Chondrocyte (in vitro differentiated cells): ENCODE results near the gene CREB1. TPM values are rescaled to one million over a fixed set of nuclear protein-coding genes. Genes with fewer than 3 reads are reported as not detected.

ENCODE experiments used
- DNase-seq: peaks from one replicate; pipeline ENCODE4 v3.0.0; 2021; ENCODE audit warnings: mixed read lengths, low spot score
- H3K27ac Mint-ChIP-seq: one replicate; pipeline ENCODE4 v1.8.0; 2021; ENCODE audit warnings: mild to moderate bottlenecking, moderate library complexity, mixed read lengths; ENCODE audit not compliant: unreplicated experiment
- H3K27me3 Mint-ChIP-seq: 2 replicates; pipeline ENCODE4 v1.8.0; 2021; ENCODE audit warnings: low read depth, mixed read lengths
- H3K36me3 Mint-ChIP-seq: 2 replicates; pipeline ENCODE4 v1.8.0; 2021; ENCODE audit warnings: low read depth, mixed read lengths
- H3K4me1 Mint-ChIP-seq: 2 replicates; pipeline ENCODE4 v1.8.0; 2021; ENCODE audit warnings: low read depth, mild to moderate bottlenecking, mixed read lengths
- H3K4me3 Mint-ChIP-seq: one replicate; pipeline ENCODE4 v1.8.0; 2021; ENCODE audit warnings: mild to moderate bottlenecking, moderate library complexity, mixed read lengths; ENCODE audit not compliant: unreplicated experiment
- H3K9me3 Mint-ChIP-seq: 2 replicates; pipeline ENCODE4 v1.8.0; 2021; ENCODE audit warnings: low read depth, mixed read lengths
- CTCF ChIP-seq: fragments of 200-600 bp; sonication (generic); IDR thresholded peaks from 2 replicates; pipeline ENCODE4 v1.5.0; 2021; ENCODE audit warnings: antibody characterized with exemption, mild to moderate bottlenecking, moderate library complexity
- total RNA-seq: library from RNA; stranded (reverse); gene quantifications from 3 replicates; pipeline ENCODE4 v1.2.1, GENCODE V29; 2021

CREB1 gene
- total RNA-seq, 1 donor from 2014 or later, result 54.2 TPM

GRCh38 chr2:207558079-207558491, 28.3 kb downstream of the CREB1 start:
- Mint-ChIP-seq H3K9me3 (no peaks in the 10 kb centered on the region), H3K27ac (peak overlapping the region; percentile 92), H3K27me3 (no peaks in the 10 kb centered on the region), H3K4me3 (no peak overlapping the region), H3K36me3 (peaks cover 20% of the 10 kb centered on the region), H3K4me1 (peaks cover 46% of the 10 kb centered on the region)
- no peak for DNase-seq
- TF ChIP-seq CTCF, result no peak

GRCh38 chr2:207561386-207562080, 31.8 kb downstream of the CREB1 start:
- Mint-ChIP-seq H3K27me3 (no peaks in the 10 kb centered on the region), H3K36me3 (peaks cover 26% of the 10 kb centered on the region), H3K4me1 (peaks cover 41% of the 10 kb centered on the region), H3K27ac (peak overlapping the region; percentile 18), H3K9me3 (no peaks in the 10 kb centered on the region), H3K4me3 (no peak overlapping the region)
- no peak for DNase-seq
- TF ChIP-seq CTCF, result no peak

GRCh38 chr2:207565736-207566500, 36.2 kb downstream of the CREB1 start:
- peaks cover 17% of the 10 kb centered on the region for H3K4me1 Mint-ChIP-seq
- H3K27me3 Mint-ChIP-seq, result no peaks in the 10 kb centered on the region
- H3K4me3 Mint-ChIP-seq, result no peak overlapping the region
- no peak overlapping the region for H3K27ac Mint-ChIP-seq
- H3K9me3 Mint-ChIP-seq, result no peaks in the 10 kb centered on the region
- peaks cover 28% of the 10 kb centered on the region for H3K36me3 Mint-ChIP-seq
- no peak for TF ChIP-seq CTCF
- DNase-seq, result no peak

- peaks cover 19% of the 10 kb centered on the region for H3K36me3 Mint-ChIP-seq
- no peak for TF ChIP-seq CTCF
- no peak for DNase-seq
- H3K9me3 Mint-ChIP-seq, result no peaks in the 10 kb centered on the region
- peaks cover 11% of the 10 kb centered on the region for H3K4me1 Mint-ChIP-seq
- H3K27me3 Mint-ChIP-seq, result no peaks in the 10 kb centered on the region
- no peak overlapping the region for H3K4me3 Mint-ChIP-seq
- no peak overlapping the region for H3K27ac Mint-ChIP-seq
Observed at GRCh38 chr2:207567671-207568070, 37.9 kb downstream of the CREB1 start.

- no peak overlapping the region for H3K4me3 Mint-ChIP-seq
- DNase-seq, result no peak
- no peak for TF ChIP-seq CTCF
- no peaks in the 10 kb centered on the region for H3K27me3 Mint-ChIP-seq
- H3K4me1 Mint-ChIP-seq, result peaks cover 8% of the 10 kb centered on the region
- no peaks in the 10 kb centered on the region for H3K9me3 Mint-ChIP-seq
- no peak overlapping the region for H3K27ac Mint-ChIP-seq
- H3K36me3 Mint-ChIP-seq, result peaks cover 22% of the 10 kb centered on the region
Observed at GRCh38 chr2:207571370-207571769, 41.6 kb downstream of the CREB1 start.
